ENCODE data around the gene TDRKH.
"Not testable (repeated sequence)": the region's sequence is repeated elsewhere in the genome, so short reads cannot be mapped to it uniquely, and the experiment has no call there.

- not testable (repeated sequence) for TF ChIP-seq POLR2A, CTCF (IDR thresholded peaks at IDR 0.05)
Observed at GRCh38 chr1:151733995-151734394, 56.3 kb downstream of the TDRKH start.
